OCI-LY1 (cell line): ENCODE data around the gene CDH4.

Experiments used
- EZH2 ChIP-seq: fragments of 200-600 bp; sonication (generic), shearing (Covaris generic); IDR thresholded peaks from 2 replicates; pipeline ENCODE4 v1.8.0; 2017; ENCODE audit warnings: borderline replicate concordance, mixed run types, mild to moderate bottlenecking, antibody characterized with exemption, low read length, moderate library complexity, mixed read lengths
- TF ChIP-seq, protein P1 (sequence below): fragments of 200-600 bp; sonication (generic), shearing (Covaris generic); IDR thresholded peaks from 2 replicates; pipeline ENCODE4 v1.5.1; 2017; ENCODE audit warnings: mild to moderate bottlenecking, antibody characterized with exemption, low read length, moderate library complexity, mixed read lengths

DNA sequence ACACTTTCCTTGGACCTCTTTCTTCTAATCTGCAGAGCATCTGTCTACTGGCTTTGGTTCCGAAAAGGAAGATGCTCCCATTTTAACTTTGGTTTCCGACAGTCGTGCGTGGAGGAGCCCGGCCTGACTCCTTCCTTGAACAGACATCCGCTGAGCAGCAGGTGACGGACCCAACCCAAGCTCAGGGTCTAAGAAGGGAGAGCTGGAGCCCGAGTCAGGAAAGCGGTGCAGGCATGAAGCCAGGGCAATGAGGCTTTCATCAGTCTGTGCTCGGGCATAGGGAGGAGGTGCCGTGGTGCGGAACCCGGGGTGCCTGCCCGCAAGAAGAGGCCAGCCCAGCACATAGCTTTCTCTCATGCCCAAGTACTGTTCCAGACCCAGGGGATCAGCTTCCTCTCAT is 109.4 kb downstream of the CDH4 start:
- TF ChIP-seq, protein P1, sequence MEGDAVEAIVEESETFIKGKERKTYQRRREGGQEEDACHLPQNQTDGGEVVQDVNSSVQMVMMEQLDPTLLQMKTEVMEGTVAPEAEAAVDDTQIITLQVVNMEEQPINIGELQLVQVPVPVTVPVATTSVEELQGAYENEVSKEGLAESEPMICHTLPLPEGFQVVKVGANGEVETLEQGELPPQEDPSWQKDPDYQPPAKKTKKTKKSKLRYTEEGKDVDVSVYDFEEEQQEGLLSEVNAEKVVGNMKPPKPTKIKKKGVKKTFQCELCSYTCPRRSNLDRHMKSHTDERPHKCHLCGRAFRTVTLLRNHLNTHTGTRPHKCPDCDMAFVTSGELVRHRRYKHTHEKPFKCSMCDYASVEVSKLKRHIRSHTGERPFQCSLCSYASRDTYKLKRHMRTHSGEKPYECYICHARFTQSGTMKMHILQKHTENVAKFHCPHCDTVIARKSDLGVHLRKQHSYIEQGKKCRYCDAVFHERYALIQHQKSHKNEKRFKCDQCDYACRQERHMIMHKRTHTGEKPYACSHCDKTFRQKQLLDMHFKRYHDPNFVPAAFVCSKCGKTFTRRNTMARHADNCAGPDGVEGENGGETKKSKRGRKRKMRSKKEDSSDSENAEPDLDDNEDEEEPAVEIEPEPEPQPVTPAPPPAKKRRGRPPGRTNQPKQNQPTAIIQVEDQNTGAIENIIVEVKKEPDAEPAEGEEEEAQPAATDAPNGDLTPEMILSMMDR = no peak
- TF ChIP-seq EZH2 = no peak
